Liver (tissue), 3 donors: ENCODE results near the gene FKBP1A.

ENCODE experiments used
- ATF3 ChIP-seq: IDR thresholded peaks from 2 replicates; pipeline ENCODE4 v1.6.1; 2016; ENCODE audit warnings: antibody characterized with exemption
- CTCF ChIP-seq: fragments of 150-350 bp; IDR thresholded peaks from 2 replicates; pipeline ENCODE4 v1.5.1; 2017; ENCODE audit warnings: improper control_type of control experiment, low read depth, low read length; ENCODE audit not compliant: missing input control
- EGR1 ChIP-seq, 2 donors: IDR thresholded peaks; 2 replicates each; pipeline ENCODE4 v1.6.1; 2016 to 2018; ENCODE audit warnings: antibody characterized with exemption in 2 of 2, low read depth in 2 of 2
- GABPA ChIP-seq, 2 donors: IDR thresholded peaks in 1 of 2; conservative IDR thresholded peaks in 1 of 2; 2 replicates each; pipeline ENCODE4 v1.6.1; 2016; ENCODE audit warnings: antibody characterized with exemption in 2 of 2, mild to moderate bottlenecking in 1 of 2, moderate library complexity in 1 of 2
- HNF4A ChIP-seq, 2 donors: conservative IDR thresholded peaks; 2 replicates each; pipeline ENCODE4 v1.6.1; 2016; ENCODE audit warnings: antibody characterized with exemption in 2 of 2, mild to moderate bottlenecking in 2 of 2
- HNF4G ChIP-seq: IDR thresholded peaks from 2 replicates; pipeline ENCODE4 v1.6.1; 2016; ENCODE audit warnings: antibody characterized with exemption
- JUND ChIP-seq, 2 donors: IDR thresholded peaks; 2 replicates each; pipeline ENCODE4 v1.6.1; 2016; ENCODE audit warnings: antibody characterized with exemption in 2 of 2
- RAD21 ChIP-seq, 2 donors: IDR thresholded peaks; 2 replicates each; pipeline ENCODE4 v1.6.1; 2016; ENCODE audit warnings: antibody characterized with exemption in 2 of 2, mild to moderate bottlenecking in 2 of 2
- RXRA ChIP-seq, 2 donors: IDR thresholded peaks; 2 replicates each; pipeline ENCODE4 v1.6.1; 2017 to 2018; ENCODE audit warnings: antibody characterized with exemption in 2 of 2, mild to moderate bottlenecking in 1 of 2
- TAF1 ChIP-seq: conservative IDR thresholded peaks from 2 replicates; pipeline ENCODE4 v1.6.1; 2016; ENCODE audit warnings: antibody characterized with exemption, mild to moderate bottlenecking
- TF ChIP-seq, protein P1 (sequence below): IDR thresholded peaks from 2 replicates; pipeline ENCODE4 v1.6.1; 2016; ENCODE audit warnings: antibody characterized with exemption
- TF ChIP-seq, protein P2 (sequence below): IDR thresholded peaks from 2 replicates; pipeline ENCODE4 v1.6.1; 2016; ENCODE audit warnings: antibody characterized with exemption
- TF ChIP-seq, protein P3 (sequence below): IDR thresholded peaks from 2 replicates; pipeline ENCODE4 v1.6.1; 2016; ENCODE audit warnings: antibody characterized with exemption, mild to moderate bottlenecking
- donor health status: healthy.
- donor health status: healthy.

DNA sequence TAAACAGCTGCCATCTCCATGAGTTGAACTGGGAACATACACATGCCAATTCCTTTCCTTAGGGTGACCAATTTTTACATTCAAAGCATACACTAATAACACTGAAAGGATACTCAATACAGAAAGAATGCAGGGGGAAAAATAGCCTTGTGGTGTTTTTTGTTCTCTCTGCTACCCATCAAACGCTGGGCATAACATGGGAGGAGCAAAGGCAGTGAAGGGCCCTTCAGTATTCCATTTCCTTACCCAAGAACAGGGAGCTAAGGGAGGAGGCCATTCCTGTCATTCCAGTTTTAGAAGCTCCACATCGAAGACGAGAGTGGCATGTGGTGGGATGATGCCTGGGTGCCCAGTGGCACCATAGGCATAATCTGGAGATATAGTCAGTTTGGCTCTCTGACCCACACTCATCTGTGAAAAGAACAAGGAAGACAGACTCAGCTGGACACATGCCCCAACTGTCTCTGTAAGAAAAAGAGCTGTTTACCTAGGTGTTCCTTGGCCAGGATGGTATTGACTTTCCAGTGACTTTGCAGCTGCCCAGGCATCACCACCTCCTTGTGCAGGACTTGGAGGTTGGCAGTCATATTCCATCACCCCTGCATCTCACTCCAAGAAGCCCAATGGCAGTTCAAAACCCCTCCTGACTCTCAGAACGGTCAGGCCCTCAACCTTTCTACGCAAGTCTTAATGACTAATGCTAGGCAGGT is 20.9 kb downstream of the FKBP1A start:
- TF ChIP-seq CTCF (no peak), RAD21 (IDR thresholded peaks at IDR 0.05) (no peak), TAF1 (no peak), GABPA (IDR thresholded peaks at IDR 0.05 in 1 of 2, conservative IDR thresholded peaks at IDR 0.05 in 1 of 2) (no peak), ATF3 (no peak), EGR1 (IDR thresholded peaks at IDR 0.05; ENCODE audit: low read depth in 2 of 2) (no peak), HNF4A (conservative IDR thresholded peaks at IDR 0.05) (no peak), HNF4G (no peak), JUND (IDR thresholded peaks at IDR 0.05) (no peak), RXRA (IDR thresholded peaks at IDR 0.05) (no peak)
- TF ChIP-seq, protein P1, sequence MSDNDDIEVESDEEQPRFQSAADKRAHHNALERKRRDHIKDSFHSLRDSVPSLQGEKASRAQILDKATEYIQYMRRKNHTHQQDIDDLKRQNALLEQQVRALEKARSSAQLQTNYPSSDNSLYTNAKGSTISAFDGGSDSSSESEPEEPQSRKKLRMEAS, result no peak
- TF ChIP-seq, protein P2, sequence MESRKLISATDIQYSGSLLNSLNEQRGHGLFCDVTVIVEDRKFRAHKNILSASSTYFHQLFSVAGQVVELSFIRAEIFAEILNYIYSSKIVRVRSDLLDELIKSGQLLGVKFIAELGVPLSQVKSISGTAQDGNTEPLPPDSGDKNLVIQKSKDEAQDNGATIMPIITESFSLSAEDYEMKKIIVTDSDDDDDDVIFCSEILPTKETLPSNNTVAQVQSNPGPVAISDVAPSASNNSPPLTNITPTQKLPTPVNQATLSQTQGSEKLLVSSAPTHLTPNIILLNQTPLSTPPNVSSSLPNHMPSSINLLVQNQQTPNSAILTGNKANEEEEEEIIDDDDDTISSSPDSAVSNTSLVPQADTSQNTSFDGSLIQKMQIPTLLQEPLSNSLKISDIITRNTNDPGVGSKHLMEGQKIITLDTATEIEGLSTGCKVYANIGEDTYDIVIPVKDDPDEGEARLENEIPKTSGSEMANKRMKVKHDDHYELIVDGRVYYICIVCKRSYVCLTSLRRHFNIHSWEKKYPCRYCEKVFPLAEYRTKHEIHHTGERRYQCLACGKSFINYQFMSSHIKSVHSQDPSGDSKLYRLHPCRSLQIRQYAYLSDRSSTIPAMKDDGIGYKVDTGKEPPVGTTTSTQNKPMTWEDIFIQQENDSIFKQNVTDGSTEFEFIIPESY, result no peak
- TF ChIP-seq, protein P3, sequence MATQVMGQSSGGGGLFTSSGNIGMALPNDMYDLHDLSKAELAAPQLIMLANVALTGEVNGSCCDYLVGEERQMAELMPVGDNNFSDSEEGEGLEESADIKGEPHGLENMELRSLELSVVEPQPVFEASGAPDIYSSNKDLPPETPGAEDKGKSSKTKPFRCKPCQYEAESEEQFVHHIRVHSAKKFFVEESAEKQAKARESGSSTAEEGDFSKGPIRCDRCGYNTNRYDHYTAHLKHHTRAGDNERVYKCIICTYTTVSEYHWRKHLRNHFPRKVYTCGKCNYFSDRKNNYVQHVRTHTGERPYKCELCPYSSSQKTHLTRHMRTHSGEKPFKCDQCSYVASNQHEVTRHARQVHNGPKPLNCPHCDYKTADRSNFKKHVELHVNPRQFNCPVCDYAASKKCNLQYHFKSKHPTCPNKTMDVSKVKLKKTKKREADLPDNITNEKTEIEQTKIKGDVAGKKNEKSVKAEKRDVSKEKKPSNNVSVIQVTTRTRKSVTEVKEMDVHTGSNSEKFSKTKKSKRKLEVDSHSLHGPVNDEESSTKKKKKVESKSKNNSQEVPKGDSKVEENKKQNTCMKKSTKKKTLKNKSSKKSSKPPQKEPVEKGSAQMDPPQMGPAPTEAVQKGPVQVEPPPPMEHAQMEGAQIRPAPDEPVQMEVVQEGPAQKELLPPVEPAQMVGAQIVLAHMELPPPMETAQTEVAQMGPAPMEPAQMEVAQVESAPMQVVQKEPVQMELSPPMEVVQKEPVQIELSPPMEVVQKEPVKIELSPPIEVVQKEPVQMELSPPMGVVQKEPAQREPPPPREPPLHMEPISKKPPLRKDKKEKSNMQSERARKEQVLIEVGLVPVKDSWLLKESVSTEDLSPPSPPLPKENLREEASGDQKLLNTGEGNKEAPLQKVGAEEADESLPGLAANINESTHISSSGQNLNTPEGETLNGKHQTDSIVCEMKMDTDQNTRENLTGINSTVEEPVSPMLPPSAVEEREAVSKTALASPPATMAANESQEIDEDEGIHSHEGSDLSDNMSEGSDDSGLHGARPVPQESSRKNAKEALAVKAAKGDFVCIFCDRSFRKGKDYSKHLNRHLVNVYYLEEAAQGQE, result no peak
